Measurements from ENCODE around the gene EXOC4. TPM values are rescaled to one million over a fixed set of nuclear protein-coding genes. Genes with fewer than 3 reads are reported as not detected.

EXOC4 gene
- total RNA-seq, 1 experiment from 2014 or later, result 71.0 TPM

DNA sequence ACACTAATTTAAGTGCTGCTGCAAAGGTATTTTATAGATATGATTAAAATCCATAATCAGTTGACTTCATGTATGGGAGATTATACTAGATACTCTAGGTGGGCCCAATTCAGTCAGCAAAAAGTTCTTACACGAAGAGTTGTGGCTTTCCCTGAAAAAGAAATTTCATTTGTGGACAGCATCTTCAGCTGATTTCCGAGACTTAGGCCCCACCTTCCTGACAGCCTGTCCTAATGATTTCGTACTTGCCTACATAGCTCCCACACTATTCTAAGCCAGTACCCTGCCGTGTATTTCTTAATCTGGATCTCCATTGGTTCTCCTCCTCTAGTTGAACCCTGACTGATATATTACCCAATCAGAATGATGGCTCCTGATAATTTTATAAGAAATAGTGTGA, 297.9 kb downstream of the EXOC4 start:
- Histone ChIP-seq H3K4me1 (ENCODE audit: control insufficient read depth, insufficient read depth, low read length) (no peaks in the 10 kb centered on the region), H3K27ac (ENCODE audit: low read length) (no peak overlapping the region), H3K27me3 (ENCODE audit: control insufficient read depth, insufficient read depth, low read length) (no peaks in the 10 kb centered on the region), H3K36me3 (ENCODE audit: control insufficient read depth, insufficient read depth, low read length) (no peaks in the 10 kb centered on the region), H3K9me3 (ENCODE audit: control insufficient read depth, insufficient read depth, low read depth, low read length) (no peaks in the 10 kb centered on the region), H3K4me3 (ENCODE audit: low read depth in 2 of 2, low read length in 2 of 2) (no peak overlapping the region)
- TF ChIP-seq SIN3A (IDR thresholded peaks at IDR 0.05; ENCODE audit: borderline replicate concordance, insufficient read depth, low read depth, low read length) (no peak), TCF7L2 (IDR thresholded peaks at IDR 0.05; ENCODE audit: low read depth, low read length) (no peak), POLR2AphosphoS5 (IDR thresholded peaks at IDR 0.05; ENCODE audit: low read depth, low read length) (no peak)
- TF ChIP-seq, protein P1, sequence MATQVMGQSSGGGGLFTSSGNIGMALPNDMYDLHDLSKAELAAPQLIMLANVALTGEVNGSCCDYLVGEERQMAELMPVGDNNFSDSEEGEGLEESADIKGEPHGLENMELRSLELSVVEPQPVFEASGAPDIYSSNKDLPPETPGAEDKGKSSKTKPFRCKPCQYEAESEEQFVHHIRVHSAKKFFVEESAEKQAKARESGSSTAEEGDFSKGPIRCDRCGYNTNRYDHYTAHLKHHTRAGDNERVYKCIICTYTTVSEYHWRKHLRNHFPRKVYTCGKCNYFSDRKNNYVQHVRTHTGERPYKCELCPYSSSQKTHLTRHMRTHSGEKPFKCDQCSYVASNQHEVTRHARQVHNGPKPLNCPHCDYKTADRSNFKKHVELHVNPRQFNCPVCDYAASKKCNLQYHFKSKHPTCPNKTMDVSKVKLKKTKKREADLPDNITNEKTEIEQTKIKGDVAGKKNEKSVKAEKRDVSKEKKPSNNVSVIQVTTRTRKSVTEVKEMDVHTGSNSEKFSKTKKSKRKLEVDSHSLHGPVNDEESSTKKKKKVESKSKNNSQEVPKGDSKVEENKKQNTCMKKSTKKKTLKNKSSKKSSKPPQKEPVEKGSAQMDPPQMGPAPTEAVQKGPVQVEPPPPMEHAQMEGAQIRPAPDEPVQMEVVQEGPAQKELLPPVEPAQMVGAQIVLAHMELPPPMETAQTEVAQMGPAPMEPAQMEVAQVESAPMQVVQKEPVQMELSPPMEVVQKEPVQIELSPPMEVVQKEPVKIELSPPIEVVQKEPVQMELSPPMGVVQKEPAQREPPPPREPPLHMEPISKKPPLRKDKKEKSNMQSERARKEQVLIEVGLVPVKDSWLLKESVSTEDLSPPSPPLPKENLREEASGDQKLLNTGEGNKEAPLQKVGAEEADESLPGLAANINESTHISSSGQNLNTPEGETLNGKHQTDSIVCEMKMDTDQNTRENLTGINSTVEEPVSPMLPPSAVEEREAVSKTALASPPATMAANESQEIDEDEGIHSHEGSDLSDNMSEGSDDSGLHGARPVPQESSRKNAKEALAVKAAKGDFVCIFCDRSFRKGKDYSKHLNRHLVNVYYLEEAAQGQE (IDR thresholded peaks at IDR 0.05; ENCODE audit: insufficient read depth in 1 of 2, low read depth in 2 of 2, low read length in 1 of 2), result no peak
- TF ChIP-seq, protein P2, sequence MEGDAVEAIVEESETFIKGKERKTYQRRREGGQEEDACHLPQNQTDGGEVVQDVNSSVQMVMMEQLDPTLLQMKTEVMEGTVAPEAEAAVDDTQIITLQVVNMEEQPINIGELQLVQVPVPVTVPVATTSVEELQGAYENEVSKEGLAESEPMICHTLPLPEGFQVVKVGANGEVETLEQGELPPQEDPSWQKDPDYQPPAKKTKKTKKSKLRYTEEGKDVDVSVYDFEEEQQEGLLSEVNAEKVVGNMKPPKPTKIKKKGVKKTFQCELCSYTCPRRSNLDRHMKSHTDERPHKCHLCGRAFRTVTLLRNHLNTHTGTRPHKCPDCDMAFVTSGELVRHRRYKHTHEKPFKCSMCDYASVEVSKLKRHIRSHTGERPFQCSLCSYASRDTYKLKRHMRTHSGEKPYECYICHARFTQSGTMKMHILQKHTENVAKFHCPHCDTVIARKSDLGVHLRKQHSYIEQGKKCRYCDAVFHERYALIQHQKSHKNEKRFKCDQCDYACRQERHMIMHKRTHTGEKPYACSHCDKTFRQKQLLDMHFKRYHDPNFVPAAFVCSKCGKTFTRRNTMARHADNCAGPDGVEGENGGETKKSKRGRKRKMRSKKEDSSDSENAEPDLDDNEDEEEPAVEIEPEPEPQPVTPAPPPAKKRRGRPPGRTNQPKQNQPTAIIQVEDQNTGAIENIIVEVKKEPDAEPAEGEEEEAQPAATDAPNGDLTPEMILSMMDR (IDR thresholded peaks at IDR 0.05), result no peak
- intact Hi-C loops (cut with micrococcal nuclease; ENCODE audit: unreplicated experiment) (no loop called here), in situ Hi-C loops (cut with HindIII; ENCODE audit: low pct_unique_long_range_greater_than_20kb, low sequenced_read_pairs) (no loop called here)
- ATAC-seq (no peak), DNase-seq (ENCODE audit: low read depth, low spot score) (no peak)
- BruUV-seq (replicated peaks), result no TSS peak
- CTCF ChIA-PET, result no interaction called here
- POLR2A ChIA-PET, result no interaction called here

DNA sequence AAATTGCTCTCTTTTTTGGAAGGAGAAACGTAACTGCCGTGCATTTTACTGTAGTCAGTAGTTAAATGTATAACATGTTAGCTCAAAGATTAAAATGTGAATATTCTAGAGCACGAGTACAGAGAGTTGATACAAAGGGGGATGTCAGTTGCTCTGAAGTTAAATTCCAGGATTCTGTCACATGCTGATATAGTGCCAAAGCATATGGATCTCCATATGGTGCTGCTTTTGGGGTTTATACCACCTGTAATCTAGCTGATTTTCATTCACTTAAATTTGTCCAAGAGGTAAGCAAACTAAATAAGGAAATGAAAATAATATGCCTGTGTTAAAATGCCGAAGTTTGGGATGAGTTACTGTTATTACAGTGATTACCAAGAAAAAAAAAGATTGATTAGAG, 298.6 kb downstream of the EXOC4 start:
- intact Hi-C loops (cut with micrococcal nuclease; ENCODE audit: unreplicated experiment), result no loop called here
- Histone ChIP-seq H3K27me3 (ENCODE audit: control insufficient read depth, insufficient read depth, low read length) (no peaks in the 10 kb centered on the region), H3K36me3 (ENCODE audit: control insufficient read depth, insufficient read depth, low read length) (no peaks in the 10 kb centered on the region), H3K4me1 (ENCODE audit: control insufficient read depth, insufficient read depth, low read length) (no peaks in the 10 kb centered on the region), H3K27ac (ENCODE audit: low read length) (no peak overlapping the region), H3K9me3 (ENCODE audit: control insufficient read depth, insufficient read depth, low read depth, low read length) (no peaks in the 10 kb centered on the region), H3K4me3 (ENCODE audit: low read depth in 2 of 2, low read length in 2 of 2) (no peak overlapping the region)
- no peak for ATAC-seq
- ChIA-PET CTCF (no interaction called here), POLR2A (no interaction called here)
- TF ChIP-seq, protein P2 (IDR thresholded peaks at IDR 0.05), result no peak
- no peak for TF ChIP-seq SIN3A (IDR thresholded peaks at IDR 0.05; ENCODE audit: borderline replicate concordance, insufficient read depth, low read depth, low read length)
- TF ChIP-seq, protein P1 (IDR thresholded peaks at IDR 0.05; ENCODE audit: insufficient read depth in 1 of 2, low read depth in 2 of 2, low read length in 1 of 2), result no peak
- TF ChIP-seq POLR2AphosphoS5 (IDR thresholded peaks at IDR 0.05; ENCODE audit: low read depth, low read length), result no peak
- TF ChIP-seq TCF7L2 (IDR thresholded peaks at IDR 0.05; ENCODE audit: low read depth, low read length), result no peak
- BruUV-seq (replicated peaks), result no TSS peak
- in situ Hi-C loops (cut with HindIII; ENCODE audit: low pct_unique_long_range_greater_than_20kb, low sequenced_read_pairs), result no loop called here
- no peak for DNase-seq (ENCODE audit: low read depth, low spot score)

All from Panc1 (cell line).